Heart right ventricle (tissue), 16 donors: ENCODE results near the gene PRKN. TPM values are rescaled to one million over a fixed set of nuclear protein-coding genes. Genes with fewer than 3 reads are reported as not detected.

Experiments used
- ATAC-seq, 8 donors: fragments of 200-7000 bp; cut with Tn5 transposase; one replicate each; pipeline ENCODE4 v1.9.1; 2020; ENCODE audit warnings: mild to moderate bottlenecking in 8 of 8, moderate library complexity in 8 of 8, moderate number of reproducible peaks in 1 of 8
- DNase-seq, 2 donors: peaks; one replicate each; pipeline ENCODE4 v3.0.0-alpha.2; 2020
- H3K27ac ChIP-seq, 10 donors: fragments of 200-600 bp; sonication (generic) in 2 of 10; one replicate each; pipeline versions ENCODE4 v1.5.0 to v1.8.0; 2020 to 2022; ENCODE audit warnings: mild to moderate bottlenecking in 3 of 10
- H3K27me3 ChIP-seq, 7 donors: fragments of 200-600 bp; one replicate each; pipeline ENCODE4 v1.8.0; 2021 to 2022; ENCODE audit warnings: mild to moderate bottlenecking in 2 of 7
- H3K36me3 ChIP-seq, 9 donors: fragments of 200-600 bp; sonication (generic) in 1 of 9; one replicate each; pipeline versions ENCODE4 v1.5.0 to v1.8.0; 2020 to 2022; ENCODE audit warnings: mild to moderate bottlenecking in 2 of 9
- H3K4me1 ChIP-seq, 9 donors: fragments of 200-600 bp; sonication (generic) in 1 of 9; one replicate each; pipeline versions ENCODE4 v1.5.0 to v1.8.0; 2020 to 2022; ENCODE audit warnings: mild to moderate bottlenecking in 4 of 9
- H3K4me3 ChIP-seq, 10 donors: fragments of 200-600 bp; sonication (generic) in 2 of 10; one replicate each; pipeline versions ENCODE4 v1.5.0 to v1.8.0; 2020 to 2022; ENCODE audit warnings: mild to moderate bottlenecking in 7 of 10, moderate library complexity in 2 of 10
- H3K9me3 ChIP-seq, 11 donors: fragments of 200-600 bp in 10 of 11; sonication (generic) in 2 of 11; one replicate each; pipeline versions ENCODE4 v1.5.0 to v1.8.0; 2013 to 2022; ENCODE audit warnings: mild to moderate bottlenecking in 2 of 11, control low read depth in 1 of 11, moderate library complexity in 1 of 11
- WGBS, 2 donors: extraction: QIAGEN DNeasy Blood & Tissue Kit; methylation state at CpG; one replicate each; pipeline ENCODE4 v1.1.7; 2013; ENCODE audit warnings: inconsistent platforms in 1 of 2; 5-methylcytosine and 5-hydroxymethylcytosine counted together
- intact Hi-C, 10 donors: fragments of 100-400 bp; cut with DNase I; formaldehyde crosslinking; loops; one replicate each; pipeline versions ENCODE4 v1.11.1 to v1.14.2; 2022
- polyA plus RNA-seq, 2 donors: library from polyadenylated mRNA; stranded (reverse); fragments of 200-250 nt; gene quantifications; one replicate each; pipeline ENCODE4 v1.2.3, GENCODE V29; 2013
- total RNA-seq, 10 donors: library from RNA; stranded (reverse); fragmentation: NEBNext Ultra II Directional in 3 of 10; extraction: Animal tissue kit (Norgen Biotek cat#: 25700) in 3 of 10; gene quantifications; one replicate each; pipeline versions ENCODE4 v1.2.1 to v1.2.4, GENCODE V29; 2021 to 2023
- TF ChIP-seq, protein P1 (sequence below), 9 donors: fragments of 200-600 bp; sonication (generic) in 2 of 9; IDR thresholded peaks; one replicate each; pipeline versions ENCODE4 v1.5.0 to v1.8.0; 2021 to 2022; ENCODE audit warnings: antibody characterized with exemption in 9 of 9, mild to moderate bottlenecking in 5 of 9, moderate library complexity in 1 of 9
- donor health status: Arrhythmogenic right ventricular cardiomyopathy.
- donor health status: ischemic (EF 13 %, LVEDD 7.1; RV severe dilation, severe dysfunction).
- donor health status: healthy with polysubstance abuse.
- donor health status: DM: no; HTN: yes; CAD: no.
- donor health status: DM: no; HTN: no; CAD: no.
- donor health status: ischemic (EF 25% LVEDD 6.9; RV normal size, moderate dysfunction).
- donor health status: ischemic (EF 25% LVEDD 5.7; RV mildly dilated, moderate dysfunction).
- donor health status: healthy.
- donor health status: DM: yes; HTN: yes; CAD: no.
- donor health status: Ischemic cardiomyopathy.
- donor health status: ischemic (EF 35%, LVEDD 5.7; RV mildly dilated, moderate dysfunction).
- donor health status: nonischemic (EF 11% LVEDD 7.7; RV severe dilation, severe dysfunction).
- donor health status: DM: yes; HTN: yes; CAD: no.
- donor health status: PGD.
- donor health status: ischemic (EF 29% LVEDD 5.4; RV normal size, mild dysfunction).
- donor health status: nonischemic (EF 23%, LVEDD 6.1; RV moderate dilation, normal function).

Gene PRKN
- total and polyA plus RNA-seq, 12 donors, result 2.3 to 27.7 (median 26.3) TPM

GRCh38 chr6:161365633-161366032 is 1361.9 kb downstream of the PRKN start:
- intact Hi-C loops, result loop anchor here in 1 of 10 donors (10.0 kb wide), 1 partner anchor 221 kb away; no protein-coding TSS in a partner anchor
- no peaks in the 10 kb centered on the region for H3K27me3 ChIP-seq
- H3K9me3 ChIP-seq, result peaks cover 0 to 29% (median 11%) of the 10 kb centered on the region in 11 donors
- peaks cover 0 to 1% (median 0%) of the 10 kb centered on the region in 9 donors for H3K4me1 ChIP-seq
- TF ChIP-seq, protein P1, sequence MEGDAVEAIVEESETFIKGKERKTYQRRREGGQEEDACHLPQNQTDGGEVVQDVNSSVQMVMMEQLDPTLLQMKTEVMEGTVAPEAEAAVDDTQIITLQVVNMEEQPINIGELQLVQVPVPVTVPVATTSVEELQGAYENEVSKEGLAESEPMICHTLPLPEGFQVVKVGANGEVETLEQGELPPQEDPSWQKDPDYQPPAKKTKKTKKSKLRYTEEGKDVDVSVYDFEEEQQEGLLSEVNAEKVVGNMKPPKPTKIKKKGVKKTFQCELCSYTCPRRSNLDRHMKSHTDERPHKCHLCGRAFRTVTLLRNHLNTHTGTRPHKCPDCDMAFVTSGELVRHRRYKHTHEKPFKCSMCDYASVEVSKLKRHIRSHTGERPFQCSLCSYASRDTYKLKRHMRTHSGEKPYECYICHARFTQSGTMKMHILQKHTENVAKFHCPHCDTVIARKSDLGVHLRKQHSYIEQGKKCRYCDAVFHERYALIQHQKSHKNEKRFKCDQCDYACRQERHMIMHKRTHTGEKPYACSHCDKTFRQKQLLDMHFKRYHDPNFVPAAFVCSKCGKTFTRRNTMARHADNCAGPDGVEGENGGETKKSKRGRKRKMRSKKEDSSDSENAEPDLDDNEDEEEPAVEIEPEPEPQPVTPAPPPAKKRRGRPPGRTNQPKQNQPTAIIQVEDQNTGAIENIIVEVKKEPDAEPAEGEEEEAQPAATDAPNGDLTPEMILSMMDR (IDR thresholded peaks at IDR 0.05), result no peak
- H3K27ac ChIP-seq, result no peak overlapping the region
- 71 to 87% methylated on average over 6 of the region's 6 CpGs for whole genome bisulfite sequencing, 2 donors
- no peak overlapping the region for H3K4me3 ChIP-seq
- H3K36me3 ChIP-seq, result no peaks in the 10 kb centered on the region
- no peak for ATAC-seq
- DNase-seq, result no peak

DNA sequence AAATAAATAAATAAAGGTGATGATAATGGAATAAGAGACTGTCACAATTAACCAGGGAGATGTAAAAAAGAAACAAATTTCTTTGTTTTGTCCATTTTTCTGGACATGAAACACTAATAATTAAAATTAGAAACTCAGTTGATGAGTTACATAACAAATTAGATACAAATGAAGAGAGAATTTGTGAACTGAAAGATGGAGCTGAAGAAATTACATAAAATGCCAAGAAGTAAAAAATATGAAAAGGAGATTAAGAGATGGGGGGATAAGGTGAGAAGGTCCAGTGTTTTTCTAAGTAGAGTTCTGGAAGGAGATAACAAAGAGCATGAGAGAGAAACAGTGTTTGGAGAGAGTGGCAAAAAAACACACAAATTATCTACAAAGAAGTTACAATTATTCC is 1364.3 kb downstream of the PRKN start:
- intact Hi-C loops, result loop anchor here in 1 of 10 donors (10.0 kb wide), 1 partner anchor 218 kb away; no protein-coding TSS in a partner anchor
- H3K36me3 ChIP-seq, result no peaks in the 10 kb centered on the region
- no peak for ATAC-seq
- H3K9me3 ChIP-seq, result peaks cover 0 to 29% (median 11%) of the 10 kb centered on the region in 11 donors
- TF ChIP-seq, protein P1 (IDR thresholded peaks at IDR 0.05), result no peak
- H3K4me1 ChIP-seq, result peaks cover 0 to 14% (median 4%) of the 10 kb centered on the region in 9 donors
- H3K4me3 ChIP-seq, result no peak overlapping the region
- no peaks in the 10 kb centered on the region for H3K27me3 ChIP-seq
- H3K27ac ChIP-seq, result no peak overlapping the region
- DNase-seq, result no peak

DNA sequence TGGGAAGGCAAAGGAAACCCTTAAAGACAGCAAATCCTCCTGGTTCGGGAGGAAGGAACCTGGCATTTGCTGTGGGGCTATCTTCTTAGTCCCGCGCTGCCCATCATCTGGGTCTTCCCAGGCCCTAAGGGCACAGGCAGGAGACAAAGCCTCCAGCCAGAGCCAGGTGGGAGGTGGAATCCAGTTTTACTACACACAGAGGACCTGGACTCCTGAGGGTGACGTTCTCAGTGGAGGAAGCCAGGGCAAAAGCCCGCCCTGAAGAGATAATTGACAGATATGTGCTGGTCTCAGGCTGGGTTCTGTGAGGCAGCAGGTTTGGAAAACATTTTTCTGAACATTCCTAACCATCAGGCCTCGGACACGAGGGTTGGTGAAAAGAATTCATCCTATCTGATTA is 1365.3 kb downstream of the PRKN start:
- Histone ChIP-seq H3K27ac (no peak overlapping the region), H3K27me3 (no peaks in the 10 kb centered on the region), H3K9me3 (peaks cover 0 to 29% (median 11%) of the 10 kb centered on the region in 11 donors), H3K4me1 (peaks cover 0 to 14% (median 4%) of the 10 kb centered on the region in 9 donors), H3K4me3 (no peak overlapping the region), H3K36me3 (no peaks in the 10 kb centered on the region)
- TF ChIP-seq, protein P1 (IDR thresholded peaks at IDR 0.05), result no peak
- WGBS, 2 donors, result 96 to 97% methylated on average over 7 of the region's 7 CpGs
- DNase-seq (no peak), ATAC-seq (no peak)
- intact Hi-C loops, result loop anchor here in 1 of 10 donors (10.0 kb wide), 1 partner anchor 217 kb away; no protein-coding TSS in a partner anchor

DNA sequence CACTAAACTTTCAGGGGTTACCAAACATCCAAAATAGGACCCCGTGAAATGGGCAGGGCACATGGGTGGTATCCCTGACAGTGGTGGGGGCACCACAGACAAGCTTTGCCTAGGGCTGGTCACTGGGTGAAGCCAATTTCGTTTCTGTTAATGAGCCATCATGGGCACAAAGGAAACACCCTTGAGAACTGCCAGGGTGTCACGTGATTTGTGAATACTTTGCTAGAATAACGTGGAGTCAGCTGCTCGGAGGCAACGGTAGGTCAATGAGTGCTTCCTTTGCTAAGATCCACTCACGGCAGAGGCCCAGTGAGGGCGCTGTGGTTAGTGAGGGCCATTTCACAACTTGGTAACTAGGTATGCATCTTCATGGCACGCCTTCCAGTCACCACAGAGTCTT is 1366.0 kb downstream of the PRKN start:
- peaks cover 0 to 14% (median 4%) of the 10 kb centered on the region in 9 donors for H3K4me1 ChIP-seq
- TF ChIP-seq, protein P1 (IDR thresholded peaks at IDR 0.05), result no peak
- no peak overlapping the region for H3K27ac ChIP-seq
- H3K9me3 ChIP-seq, result peaks cover 0 to 29% (median 11%) of the 10 kb centered on the region in 11 donors
- DNase-seq (no peak), ATAC-seq (no peak)
- intact Hi-C loops, result loop anchor here in 1 of 10 donors (10.0 kb wide), 1 partner anchor 217 kb away; no protein-coding TSS in a partner anchor
- no peaks in the 10 kb centered on the region for H3K27me3 ChIP-seq
- 82 to 87% methylated on average over 9 of the region's 9 CpGs for WGBS, 2 donors
- H3K4me3 ChIP-seq, result no peak overlapping the region
- H3K36me3 ChIP-seq, result no peaks in the 10 kb centered on the region
